Anterior cingulate cortex (tissue), 58 donors: ENCODE results near the gene RNF14.

ENCODE experiments used
- DNase-seq, 58 donors: peaks; one replicate each; lab custom pipeline; 2025; lab: John Stamatoyannopoulos, UW

The RNF14 gene

GRCh38 chr5:141969783-141970771, 1.2 kb downstream of the RNF14 start:
- no peak for DNase-seq

- DNase-seq = no peak
Observed at GRCh38 chr5:141973871-141974595, 5.1 kb downstream of the RNF14 start.

- no peak for DNase-seq
Observed at GRCh38 chr5:141976176-141976575, 7.3 kb downstream of the RNF14 start.

- no peak for DNase-seq
Observed at GRCh38 chr5:141978389-141978788, 9.5 kb downstream of the RNF14 start.

GRCh38 chr5:141982626-141983025, 13.7 kb downstream of the RNF14 start:
- DNase-seq = no peak

- no peak for DNase-seq
Observed at GRCh38 chr5:141986072-141986471, 17.2 kb downstream of the RNF14 start.

GRCh38 chr5:141989720-141990119, 20.8 kb downstream of the RNF14 start:
- no peak for DNase-seq

GRCh38 chr5:141992349-141992963, 23.6 kb downstream of the RNF14 start:
- peak in 30 of 58 donors; percentile 9 to 83 (median 39) for DNase-seq

- DNase-seq = no peak
Observed at GRCh38 chr5:141994511-141995136, 25.7 kb downstream of the RNF14 start.

GRCh38 chr5:141995656-141996055, 26.8 kb downstream of the RNF14 start:
- no peak for DNase-seq

GRCh38 chr5:141997358-141997960, 28.6 kb downstream of the RNF14 start:
- DNase-seq = no peak

- DNase-seq = no peak
Observed at GRCh38 chr5:142000173-142000572, 31.3 kb downstream of the RNF14 start.

GRCh38 chr5:142000704-142001484, 32.0 kb downstream of the RNF14 start:
- no peak for DNase-seq

GRCh38 chr5:142003266-142003800, 34.4 kb downstream of the RNF14 start:
- DNase-seq = no peak

- no peak for DNase-seq
Observed at GRCh38 chr5:142006363-142007236, 37.7 kb downstream of the RNF14 start.

- no peak for DNase-seq
Observed at GRCh38 chr5:142007237-142007544, 38.3 kb downstream of the RNF14 start.

- no peak for DNase-seq
Observed at GRCh38 chr5:142008813-142009212, 39.9 kb downstream of the RNF14 start.

GRCh38 chr5:142009886-142010285, 41.0 kb downstream of the RNF14 start:
- no peak for DNase-seq
